OCI-M2 (cell line): Measurements from ENCODE around the gene TOLLIP.

Experiments
- DNase-seq: peaks from one replicate; lab custom pipeline; 2025; ENCODE audit not compliant: unreplicated experiment; lab: John Stamatoyannopoulos, UW

The TOLLIP gene

DNA sequence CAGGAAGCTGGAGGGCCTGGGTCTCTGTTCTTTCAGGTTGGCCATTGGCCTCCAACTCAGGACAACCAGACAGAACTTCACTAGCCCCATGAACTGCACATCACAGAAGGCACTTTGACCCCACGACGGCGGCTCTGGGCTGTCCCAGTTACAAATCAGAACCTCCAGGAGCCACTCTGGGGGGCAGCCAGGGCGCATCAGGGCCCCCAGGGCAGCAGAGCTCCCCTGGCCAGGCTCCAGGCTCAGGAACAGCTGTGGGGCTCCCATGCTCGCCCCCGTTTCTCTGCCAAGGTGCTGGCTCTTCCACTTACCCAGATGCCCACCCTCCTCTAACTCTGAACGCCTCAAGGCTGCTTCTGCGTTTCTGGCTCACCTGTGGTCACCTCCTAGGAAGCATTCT is 25.5 kb downstream of the TOLLIP start:
- DNase-seq = no peak

DNA sequence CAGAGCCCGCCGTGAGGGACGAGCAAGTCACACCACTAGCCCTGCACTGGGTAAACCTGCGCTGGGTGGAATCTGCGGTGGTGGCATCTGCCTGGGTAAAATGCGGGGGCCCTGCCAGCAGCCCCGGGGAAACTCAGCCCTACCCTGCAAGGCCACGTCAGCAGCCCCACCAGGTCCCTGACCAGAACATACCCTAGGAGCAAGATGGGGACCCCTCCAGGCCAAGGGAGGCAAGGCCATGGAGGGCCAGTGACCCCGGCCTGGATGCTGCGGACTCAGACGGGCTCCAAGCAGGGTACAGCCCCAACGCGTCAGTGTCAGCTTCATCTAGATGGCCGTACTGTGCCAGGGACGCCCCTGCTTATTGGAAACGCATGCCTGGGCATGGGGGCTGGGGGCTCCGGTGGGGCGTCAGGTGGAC is 26.3 kb downstream of the TOLLIP start:
- no peak for DNase-seq

DNA sequence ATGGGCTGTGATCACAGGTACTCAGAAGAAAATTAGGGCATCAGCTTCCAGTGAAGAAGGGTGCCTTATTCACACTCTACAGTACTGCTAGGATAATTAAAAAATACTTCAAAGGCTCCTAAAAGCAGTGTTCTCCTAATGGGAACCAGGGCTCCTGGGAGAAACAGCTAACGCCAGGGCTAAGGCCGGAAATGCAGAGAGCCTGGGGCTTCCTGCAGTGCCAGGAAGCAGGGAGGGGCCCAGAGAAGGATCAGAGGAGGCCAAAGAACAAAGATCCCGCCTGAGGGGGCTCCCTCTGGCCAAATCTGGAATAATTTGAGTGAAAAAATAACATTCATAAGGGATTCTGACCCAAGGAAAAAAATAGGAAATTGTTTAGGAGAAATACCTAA is 27.5 kb downstream of the TOLLIP start:
- DNase-seq = no peak

DNA sequence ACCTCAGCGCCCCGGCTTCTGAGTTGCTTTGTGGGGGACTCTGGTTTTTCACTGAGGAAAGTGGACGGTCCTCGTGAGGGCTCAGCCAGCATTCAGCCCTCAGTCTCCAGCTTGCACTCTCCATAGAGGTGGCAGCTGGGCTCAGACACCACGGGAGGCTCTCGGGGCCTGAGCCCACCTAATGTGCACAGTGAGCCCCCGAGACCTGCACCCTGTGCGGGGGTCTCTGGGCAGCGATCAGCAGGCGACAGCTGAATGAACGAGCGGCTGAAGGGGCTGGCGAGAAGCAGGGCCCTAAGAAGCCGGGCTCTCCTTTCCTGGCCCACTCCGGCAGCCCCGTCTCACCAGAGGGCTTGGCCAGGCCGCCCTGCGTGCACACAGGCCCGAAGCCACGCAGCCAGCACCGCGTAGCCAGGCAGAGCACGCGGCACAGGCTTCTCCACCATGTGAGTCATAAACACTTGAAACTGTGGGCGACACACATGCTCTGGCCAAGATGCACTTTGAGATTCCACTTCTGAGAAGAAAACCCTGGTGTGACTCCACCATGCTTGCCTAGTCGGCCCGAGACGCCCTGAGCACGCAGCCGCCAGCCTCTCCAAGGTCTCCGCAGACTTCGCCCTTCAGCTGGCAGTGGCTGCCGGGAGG is 28.0 kb downstream of the TOLLIP start:
- DNase-seq = no peak

DNA sequence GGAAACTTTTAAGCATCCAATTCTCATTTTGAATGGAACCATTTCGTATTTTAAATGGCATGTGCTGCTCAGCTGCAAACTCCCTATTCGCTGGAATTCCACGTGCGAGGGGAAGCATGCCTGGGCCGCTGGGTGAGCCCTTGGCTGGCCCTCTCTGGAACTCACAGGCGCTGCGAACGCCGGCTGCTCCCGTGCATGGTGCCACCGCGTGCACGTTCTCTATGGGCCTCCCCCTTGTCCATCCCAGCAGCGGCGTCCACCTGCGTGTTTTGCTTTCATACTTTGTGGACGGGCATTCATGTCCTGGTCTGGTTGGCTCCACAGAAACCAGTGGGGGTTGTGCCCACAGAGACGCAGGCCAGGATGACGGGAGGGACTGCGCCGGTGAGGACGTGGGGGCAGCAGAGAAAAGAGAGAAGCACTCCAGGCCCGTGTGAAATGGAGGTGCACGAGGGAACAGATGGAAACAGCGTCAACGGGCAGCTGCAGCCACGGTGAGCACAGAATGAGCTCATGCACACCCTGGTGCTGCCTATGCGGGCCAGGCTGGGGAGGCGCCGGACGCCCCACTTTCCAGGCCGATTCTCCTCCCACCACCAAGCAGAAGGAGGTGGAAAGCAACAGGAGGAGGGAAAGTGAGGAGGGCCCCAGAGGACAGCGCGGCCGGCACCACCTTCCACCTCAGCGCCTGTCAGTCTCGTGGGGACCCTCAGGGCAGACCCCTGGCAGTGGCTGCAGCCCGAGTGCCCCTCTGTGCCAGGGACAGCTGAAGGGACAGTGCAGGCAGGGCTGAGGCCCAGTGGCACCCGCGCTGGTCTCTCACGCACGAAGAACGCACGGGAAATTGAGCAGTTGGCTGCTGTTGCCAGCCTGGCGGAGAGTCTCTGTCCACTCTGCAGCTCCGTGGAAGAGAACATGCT is 29.1 kb downstream of the TOLLIP start:
- no peak for DNase-seq

DNA sequence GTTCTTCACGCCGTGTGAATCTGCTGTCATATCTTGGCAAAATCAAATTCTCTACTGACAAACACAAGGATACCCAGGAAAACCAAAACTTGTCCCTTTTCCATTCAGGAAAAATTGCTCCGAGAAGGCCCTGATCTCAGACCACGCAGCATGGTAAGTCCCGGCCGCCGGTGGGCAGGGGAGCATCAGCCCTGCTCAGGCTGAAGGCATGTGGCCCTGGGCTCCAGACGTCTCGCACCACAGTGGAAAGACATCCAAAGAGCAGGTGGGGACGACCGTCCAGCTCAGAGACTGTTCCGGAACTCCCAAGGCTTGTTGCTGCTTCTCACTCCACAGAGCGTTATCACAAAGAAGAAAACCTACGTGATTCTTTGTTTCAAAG is 29.8 kb downstream of the TOLLIP start:
- DNase-seq = no peak

DNA sequence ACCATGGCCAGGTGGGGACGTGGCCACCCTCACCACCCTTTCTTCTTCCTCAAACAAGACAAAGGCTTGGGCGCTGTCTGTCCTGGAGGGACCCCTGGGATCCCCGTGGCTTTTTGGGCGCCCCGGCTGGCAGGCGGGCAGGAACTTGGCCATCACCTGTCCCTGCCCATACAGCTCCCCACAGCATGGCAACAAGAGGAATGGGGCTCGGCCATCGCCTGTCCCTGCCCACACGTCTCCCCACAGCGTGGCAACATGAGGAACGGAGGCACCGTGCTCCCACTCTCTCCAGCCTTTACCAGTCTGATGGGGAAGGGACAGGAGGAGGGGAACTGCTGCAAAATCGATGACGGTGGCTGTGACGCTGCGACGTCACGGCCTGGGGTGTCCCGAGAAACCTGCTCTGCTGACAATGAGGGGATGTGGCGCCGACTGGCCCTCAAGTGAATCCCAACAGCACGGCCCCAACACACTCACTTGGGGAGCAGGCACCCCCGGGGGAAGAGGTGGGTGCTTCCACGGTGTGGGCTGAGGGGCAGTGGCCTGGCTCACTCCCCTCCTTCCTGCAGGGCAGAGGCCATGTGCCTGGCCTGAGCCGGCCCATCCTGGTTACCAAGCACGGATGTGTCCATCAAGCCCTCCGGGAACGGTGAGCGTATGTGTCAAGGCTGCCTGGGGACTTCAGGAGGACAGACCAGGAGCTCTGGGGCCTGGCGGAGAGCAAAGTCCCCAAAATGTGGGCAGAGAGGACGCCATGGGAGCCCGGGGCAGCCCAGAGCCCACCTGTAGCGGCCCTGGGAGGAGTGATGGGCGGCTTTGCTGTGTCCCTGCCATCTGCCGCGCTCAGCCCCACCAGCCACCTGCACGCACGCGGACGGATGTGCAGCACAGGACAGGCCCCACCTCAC is 30.4 kb downstream of the TOLLIP start:
- DNase-seq = no peak

DNA sequence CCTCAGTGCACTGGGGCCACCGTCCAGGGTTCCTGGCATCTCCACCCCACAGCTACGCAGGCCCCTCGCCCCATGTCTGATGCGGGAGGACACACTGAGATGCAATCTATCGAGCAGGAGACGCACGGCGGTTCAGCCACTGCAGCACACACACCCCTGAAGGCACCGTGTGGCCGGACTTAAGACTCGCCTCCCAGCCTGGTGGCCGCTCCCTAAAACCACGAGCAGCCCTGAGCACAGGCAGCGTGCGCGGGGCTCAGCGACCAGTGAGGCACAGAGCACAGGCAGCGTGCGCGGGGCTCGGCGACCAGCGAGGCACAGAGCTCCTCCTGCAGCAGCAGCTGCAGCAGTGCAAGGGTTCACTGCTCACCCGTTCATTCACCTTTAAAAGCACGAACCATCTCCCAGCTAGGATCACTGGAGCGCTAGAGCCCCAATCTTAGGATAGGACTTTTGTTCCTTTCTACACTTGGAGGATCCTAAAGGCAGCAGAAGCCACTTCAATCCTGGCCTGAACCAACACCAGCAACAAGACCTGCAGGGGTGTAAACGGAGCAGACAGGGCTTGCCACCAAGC is 31.4 kb downstream of the TOLLIP start:
- no peak for DNase-seq

DNA sequence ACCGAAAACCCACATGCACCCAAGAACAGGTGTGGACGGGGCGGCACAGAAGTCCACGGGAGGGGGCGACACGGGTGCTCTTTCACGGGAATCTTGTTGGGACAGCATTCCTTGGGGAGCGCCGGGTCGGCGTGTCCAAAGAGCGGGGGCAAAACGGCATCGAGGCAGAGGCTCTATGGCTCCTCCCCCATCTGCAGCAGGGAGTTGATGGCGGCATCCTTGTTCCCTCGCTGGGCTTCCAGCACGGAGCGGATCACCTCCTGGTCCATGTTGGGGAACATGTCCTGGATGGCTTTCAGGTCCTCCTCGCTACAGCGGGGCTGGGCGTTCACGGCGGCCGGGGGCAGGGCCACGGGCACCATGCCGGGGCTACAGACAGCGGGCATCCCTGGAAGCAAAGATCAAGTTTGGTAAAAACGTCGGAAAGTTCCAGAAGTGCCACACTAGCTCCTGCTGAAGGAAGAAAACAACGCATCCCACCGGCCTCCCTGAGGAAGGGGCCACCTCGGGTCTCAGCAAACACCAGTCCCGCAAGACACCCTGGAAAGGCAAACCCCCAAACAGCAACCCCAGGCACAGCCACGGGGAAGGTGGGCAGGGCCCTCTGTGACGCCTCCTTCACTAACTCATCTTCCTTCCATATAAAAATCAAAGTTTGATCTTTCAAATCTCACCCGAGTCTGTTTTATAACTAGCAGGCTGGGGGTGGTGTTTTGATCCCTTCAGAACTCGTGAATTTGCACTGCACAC is 32.4 kb downstream of the TOLLIP start:
- DNase-seq = no peak

DNA sequence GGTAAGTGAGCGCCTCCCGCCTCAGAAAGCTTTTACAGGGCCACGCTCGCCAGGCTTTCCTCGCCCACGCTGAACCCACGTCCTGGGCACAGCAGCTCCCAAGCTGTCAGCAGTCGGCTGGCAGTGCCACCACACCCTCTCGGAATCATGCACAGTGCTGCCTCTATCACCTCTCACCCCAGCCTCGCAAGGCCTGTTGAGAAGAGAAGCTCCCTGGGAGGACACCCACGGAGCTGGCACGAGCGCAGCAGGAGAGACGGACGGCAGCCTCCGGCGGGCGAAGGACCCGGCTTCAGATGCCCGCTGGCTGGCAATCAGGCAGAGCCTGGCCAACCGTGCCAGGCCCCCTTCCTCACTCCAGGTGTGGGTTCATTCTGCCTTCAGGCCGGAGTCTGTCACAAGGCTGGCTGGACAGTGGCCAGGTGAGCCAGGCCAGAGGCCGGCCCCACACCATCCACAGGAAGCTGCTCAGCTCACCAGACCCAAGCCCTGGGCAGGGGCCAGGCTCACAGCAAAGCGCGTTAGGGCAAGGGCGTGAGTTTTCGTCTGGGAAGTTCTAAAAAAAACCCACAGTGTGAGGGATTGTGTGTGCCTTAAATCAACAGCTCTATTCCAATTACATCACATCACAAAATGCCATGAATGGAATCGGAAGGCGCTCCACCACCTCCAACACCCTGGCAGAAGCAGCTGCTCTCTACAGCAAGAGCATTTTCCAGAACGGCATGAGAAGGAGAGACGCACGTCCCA is 33.2 kb downstream of the TOLLIP start:
- no peak for DNase-seq

DNA sequence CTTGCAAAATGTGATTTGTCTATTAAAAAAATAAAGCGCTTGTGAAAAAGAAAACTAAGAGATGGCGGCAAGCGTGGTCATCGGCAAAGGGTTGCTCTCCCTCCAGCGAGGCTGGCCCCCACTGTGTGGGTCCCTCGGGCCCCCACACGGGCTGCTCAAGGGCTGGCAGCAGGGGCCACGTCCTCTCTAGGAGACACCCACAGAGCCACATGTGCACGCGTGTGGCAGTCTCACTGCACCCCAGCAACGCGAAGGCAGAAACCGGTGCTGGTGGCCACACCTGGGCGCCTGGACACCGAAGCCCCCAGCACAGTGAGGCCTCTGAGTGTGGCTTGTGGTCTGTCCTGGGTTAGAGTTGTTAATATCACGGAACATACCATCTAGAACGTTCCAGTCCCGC is 34.4 kb downstream of the TOLLIP start:
- no peak for DNase-seq

DNA sequence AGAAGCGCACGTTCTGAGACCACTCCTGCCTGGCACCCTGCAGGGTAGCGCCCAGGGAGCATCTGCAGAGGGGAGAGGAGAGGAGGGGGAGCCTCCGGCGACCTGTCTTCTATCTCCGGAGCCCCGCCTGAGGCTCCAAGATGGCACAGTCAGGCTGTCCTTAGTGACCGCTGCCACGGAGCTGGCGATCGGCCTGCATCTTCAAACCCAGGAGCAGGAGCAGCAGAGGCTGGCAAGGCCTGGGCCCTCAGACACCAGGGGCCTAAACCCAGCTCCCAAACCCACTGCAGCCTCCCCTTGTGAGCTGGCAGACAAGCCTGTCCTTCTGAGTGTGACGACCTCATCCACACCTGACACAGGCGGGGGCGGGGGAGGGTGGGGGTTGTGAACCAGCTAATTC is 34.9 kb downstream of the TOLLIP start:
- no peak for DNase-seq

DNA sequence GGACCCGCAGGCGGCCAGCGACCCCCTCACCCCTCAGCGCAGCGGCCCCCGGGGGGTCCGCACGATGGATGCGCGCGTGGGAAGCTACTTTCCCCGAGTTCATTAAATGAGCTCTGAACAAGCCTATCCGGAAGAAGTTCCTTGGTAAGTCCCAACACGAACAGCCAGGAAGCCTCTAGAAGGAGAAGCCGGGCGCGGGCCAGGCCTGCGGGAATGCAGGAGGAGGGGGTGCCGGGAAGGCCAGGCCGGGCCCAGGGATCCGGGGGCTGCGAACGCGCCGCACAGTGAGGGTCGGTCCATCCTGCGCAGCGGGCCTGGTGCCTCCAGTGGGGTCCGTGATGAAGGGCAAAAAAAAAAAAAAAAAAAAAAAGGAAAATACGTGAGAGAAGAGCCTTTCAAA is 36.9 kb downstream of the TOLLIP start:
- DNase-seq = no peak

DNA sequence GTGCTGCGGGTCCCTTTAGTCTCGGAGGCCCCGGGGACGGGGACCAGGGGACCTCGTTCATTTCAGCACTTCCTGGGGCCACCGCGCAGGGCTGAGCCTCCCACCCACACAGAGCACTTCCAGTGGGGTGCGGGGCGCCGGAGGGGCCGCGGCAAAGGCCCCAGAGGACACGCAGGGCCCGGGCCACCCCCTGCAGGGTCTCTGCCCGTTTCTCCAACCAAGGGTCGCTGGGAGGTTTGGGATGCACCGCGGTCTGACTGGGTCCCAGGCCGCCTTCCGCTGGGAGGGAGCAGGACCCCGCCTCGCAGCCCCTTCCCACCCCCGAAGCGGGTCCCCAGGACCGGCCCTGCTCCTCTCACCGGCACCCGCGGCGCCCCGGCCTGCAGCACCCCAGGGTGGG is 37.5 kb downstream of the TOLLIP start:
- no peak for DNase-seq

DNA sequence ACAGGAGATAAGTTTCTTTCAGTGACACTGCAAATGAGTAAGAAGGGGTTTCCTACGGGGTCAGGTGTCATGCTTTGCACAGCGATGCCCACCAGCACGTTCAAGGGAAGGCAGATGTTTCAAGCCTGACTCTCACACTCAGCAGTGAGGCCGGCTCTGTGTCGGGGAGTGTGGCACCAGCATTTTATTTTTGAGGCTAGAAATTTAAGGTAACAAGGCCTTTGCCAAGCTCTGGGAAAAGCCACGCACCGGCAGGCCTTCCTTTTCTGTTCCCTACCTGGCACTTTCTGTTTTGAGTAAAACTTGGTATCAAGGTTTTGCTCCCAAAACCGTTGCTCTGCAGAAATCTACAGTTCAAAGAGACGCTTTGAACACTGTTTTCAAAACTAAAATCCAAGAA is 38.0 kb downstream of the TOLLIP start:
- no peak for DNase-seq

DNA sequence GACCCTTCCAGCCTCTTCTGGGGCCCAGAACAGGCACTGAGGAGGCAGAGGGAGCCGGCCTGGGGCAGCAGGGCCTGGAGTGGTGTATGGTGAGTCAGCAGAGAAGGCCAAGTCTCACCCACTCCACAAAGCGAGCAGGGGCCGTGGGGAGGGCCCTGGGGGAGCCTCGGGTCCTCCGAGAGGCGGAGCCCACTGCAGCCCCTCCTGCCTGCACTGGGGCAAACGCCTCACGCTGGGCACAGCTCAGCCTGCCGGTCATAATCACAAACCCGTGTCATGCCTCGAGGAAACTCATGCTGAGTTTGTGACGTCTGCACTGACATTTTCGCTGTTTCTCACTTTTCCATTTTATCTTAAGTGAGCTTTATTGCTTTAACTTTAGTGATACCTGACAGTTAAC is 38.4 kb downstream of the TOLLIP start:
- no peak for DNase-seq

DNA sequence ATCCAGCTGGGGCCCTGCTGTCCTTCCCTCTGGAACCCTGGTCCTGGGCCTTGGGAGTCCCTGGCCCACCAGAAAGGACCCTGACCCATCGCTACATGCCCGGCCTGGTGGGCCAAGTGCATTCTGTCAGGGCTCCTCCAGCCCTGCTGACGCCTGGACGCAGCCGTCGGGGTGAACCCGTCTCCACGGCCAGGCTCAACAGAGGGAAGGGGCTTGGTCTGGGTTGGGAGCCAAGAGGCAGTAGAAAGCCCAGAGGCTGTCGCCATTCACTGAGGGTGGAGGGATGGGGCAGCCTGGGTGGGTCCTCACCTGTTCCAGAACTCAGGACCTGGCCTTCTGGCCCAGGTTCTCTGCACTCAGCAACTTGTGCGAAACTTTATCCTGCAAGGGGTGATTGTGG is 39.0 kb downstream of the TOLLIP start:
- DNase-seq = no peak

DNA sequence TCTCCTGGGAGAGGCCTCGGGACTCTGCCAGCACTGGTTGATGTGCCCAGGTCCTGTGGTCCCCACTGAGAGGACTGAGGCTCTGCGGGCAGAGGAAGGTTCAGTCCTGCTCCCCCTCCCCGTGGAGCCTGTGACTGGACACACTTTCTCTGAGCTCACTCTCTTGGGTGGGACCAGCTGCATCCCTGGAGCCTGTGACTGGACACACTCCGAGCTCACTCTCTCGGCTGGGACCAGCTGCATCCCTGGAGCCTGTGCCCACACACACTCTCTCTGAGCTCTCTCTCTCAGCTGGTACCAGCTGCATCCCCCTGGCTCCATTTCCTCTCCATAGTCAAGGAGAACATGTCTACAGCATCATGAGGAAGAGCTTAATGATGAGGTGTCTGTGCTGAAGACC is 39.5 kb downstream of the TOLLIP start:
- no peak for DNase-seq

DNA sequence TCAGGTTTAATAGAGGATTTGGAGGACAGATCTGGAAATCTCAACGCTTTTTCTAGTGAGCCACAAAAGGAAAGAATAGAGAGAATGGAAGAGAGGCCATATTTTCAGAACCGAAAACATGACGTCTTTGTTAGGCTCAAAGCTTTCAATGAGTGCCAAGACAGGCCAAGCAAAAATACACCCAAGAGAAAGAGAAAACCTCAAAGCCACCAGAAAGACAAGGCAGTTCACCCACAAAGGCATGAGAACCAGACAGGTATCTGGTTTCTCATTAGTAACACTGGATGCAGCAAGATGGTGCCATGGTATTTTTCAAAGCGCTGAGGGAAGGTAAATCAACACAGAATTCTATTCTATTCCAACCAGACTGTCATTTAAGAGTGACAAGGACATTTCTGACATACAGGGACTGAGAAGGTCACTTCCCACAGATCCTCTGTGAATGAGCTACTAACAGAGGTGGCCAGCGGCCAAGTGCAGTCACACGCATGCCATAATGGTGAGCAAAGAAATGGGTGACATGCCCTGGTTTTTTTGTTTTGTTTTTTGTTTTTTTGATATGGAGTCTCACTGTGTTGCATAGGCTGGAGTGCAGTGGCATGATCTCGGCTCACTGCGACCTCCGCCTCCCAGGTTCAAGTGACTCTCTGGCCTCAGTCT is 41.9 kb downstream of the TOLLIP start:
- DNase-seq = no peak
